Esophagus muscularis mucosa (tissue), 4 donors: Measurements from ENCODE around the gene L3MBTL4.

Experiments used
- EP300 ChIP-seq: sonication (generic); formaldehyde crosslinking; IDR thresholded peaks from one replicate; pipeline ENCODE4 v1.6.1; 2017; ENCODE audit warnings: antibody characterized with exemption
- POLR2AphosphoS5 ChIP-seq, 2 donors: sonication (generic); formaldehyde crosslinking; IDR thresholded peaks; one replicate each; pipeline ENCODE4 v1.6.1; 2017; ENCODE audit warnings: antibody characterized with exemption in 2 of 2
- TF ChIP-seq, protein P1 (sequence below), 3 experiments: fragments of 200-600 bp in 2 of 3; fragments of 450-650 bp in 1 of 3; sonication (generic) in 2 of 3; IDR thresholded peaks; one replicate each; pipeline ENCODE4 v1.5.1; 2017 to 2019; ENCODE audit warnings: antibody characterized with exemption in 3 of 3, mild to moderate bottlenecking in 2 of 3, moderate library complexity in 1 of 3

DNA sequence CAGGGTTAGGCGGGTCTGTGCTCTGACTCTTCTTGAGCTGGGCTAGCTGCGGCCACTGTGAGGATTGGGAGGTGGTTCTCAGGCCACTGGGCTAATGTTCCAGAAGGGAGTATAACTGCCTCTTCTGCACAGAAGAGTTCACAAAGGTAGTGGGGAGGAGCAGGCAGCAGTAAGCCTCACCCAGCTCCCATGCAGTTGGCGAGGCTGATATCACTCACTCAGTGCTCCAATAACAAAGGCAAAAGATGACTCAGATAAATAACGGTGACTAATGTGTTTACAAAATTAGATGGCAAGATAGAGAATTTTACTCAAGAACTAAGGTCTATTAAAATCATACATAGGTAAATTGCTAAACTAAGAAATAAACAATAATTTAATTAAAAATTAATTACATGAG is 345.2 kb downstream of the L3MBTL4 start:
- TF ChIP-seq EP300 = no peak
- TF ChIP-seq, protein P1, sequence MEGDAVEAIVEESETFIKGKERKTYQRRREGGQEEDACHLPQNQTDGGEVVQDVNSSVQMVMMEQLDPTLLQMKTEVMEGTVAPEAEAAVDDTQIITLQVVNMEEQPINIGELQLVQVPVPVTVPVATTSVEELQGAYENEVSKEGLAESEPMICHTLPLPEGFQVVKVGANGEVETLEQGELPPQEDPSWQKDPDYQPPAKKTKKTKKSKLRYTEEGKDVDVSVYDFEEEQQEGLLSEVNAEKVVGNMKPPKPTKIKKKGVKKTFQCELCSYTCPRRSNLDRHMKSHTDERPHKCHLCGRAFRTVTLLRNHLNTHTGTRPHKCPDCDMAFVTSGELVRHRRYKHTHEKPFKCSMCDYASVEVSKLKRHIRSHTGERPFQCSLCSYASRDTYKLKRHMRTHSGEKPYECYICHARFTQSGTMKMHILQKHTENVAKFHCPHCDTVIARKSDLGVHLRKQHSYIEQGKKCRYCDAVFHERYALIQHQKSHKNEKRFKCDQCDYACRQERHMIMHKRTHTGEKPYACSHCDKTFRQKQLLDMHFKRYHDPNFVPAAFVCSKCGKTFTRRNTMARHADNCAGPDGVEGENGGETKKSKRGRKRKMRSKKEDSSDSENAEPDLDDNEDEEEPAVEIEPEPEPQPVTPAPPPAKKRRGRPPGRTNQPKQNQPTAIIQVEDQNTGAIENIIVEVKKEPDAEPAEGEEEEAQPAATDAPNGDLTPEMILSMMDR (IDR thresholded peaks at IDR 0.05) = no peak
- no peak for TF ChIP-seq POLR2AphosphoS5 (IDR thresholded peaks at IDR 0.05)
